GM10248 (cell line): ENCODE measurements around the gene EAPP.
"Not testable (repeated sequence)": the region's sequence is repeated elsewhere in the genome, so short reads cannot be mapped to it uniquely, and the experiment has no call there.

Experiments
- CTCF ChIA-PET: fragments of 300-600 bp; sonication (Branson Sonifier 250); formaldehyde crosslinking; extraction: SDS; loops from one replicate; lab custom pipeline; 2021; ENCODE audit warnings: antibody characterized with exemption; lab: Yijun Ruan, JAX
- POLR2A ChIA-PET: fragments of 350-650 bp; sonication (Branson Sonifier 250); formaldehyde crosslinking; extraction: SDS; loops from one replicate; lab custom pipeline; 2020; ENCODE audit warnings: antibody characterized with exemption; lab: Yijun Ruan, JAX
- DNase-seq: peaks from one replicate; pipeline ENCODE4 v3.0.0; 2012; ENCODE audit errors: extremely low spot score
- TF ChIP-seq, protein P1 (sequence below): IDR thresholded peaks from 2 replicates; pipeline ENCODE4 v1.5.1; 2012; ENCODE audit warnings: mild to moderate bottlenecking, low read depth; ENCODE audit errors: extremely low read depth, missing control alignments, control extremely low read depth

Gene EAPP

DNA sequence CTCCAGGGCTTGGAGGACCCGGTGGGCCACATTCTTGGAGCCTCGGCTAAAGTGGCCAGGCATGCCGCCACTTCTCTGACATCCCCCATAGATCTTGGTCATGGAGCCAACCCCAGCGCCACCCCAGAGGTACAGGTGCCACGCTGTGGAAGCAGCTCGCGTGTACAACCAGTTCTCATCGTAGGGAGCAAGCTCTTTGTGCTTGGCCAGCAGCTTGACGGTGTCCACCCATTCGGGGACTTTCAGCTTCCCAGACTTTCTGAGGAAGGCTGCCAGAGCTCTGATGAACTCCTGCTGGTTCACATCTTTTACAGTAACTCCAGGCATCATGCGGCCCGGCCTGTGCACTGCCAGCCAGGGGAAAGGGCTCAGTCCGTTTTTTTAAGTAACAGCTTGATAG, 29.3 kb upstream of the EAPP start:
- DNase-seq: no peak
- POLR2A ChIA-PET: no interaction called here
- TF ChIP-seq, protein P1, sequence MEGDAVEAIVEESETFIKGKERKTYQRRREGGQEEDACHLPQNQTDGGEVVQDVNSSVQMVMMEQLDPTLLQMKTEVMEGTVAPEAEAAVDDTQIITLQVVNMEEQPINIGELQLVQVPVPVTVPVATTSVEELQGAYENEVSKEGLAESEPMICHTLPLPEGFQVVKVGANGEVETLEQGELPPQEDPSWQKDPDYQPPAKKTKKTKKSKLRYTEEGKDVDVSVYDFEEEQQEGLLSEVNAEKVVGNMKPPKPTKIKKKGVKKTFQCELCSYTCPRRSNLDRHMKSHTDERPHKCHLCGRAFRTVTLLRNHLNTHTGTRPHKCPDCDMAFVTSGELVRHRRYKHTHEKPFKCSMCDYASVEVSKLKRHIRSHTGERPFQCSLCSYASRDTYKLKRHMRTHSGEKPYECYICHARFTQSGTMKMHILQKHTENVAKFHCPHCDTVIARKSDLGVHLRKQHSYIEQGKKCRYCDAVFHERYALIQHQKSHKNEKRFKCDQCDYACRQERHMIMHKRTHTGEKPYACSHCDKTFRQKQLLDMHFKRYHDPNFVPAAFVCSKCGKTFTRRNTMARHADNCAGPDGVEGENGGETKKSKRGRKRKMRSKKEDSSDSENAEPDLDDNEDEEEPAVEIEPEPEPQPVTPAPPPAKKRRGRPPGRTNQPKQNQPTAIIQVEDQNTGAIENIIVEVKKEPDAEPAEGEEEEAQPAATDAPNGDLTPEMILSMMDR: no peak
- CTCF ChIA-PET: no interaction called here

DNA sequence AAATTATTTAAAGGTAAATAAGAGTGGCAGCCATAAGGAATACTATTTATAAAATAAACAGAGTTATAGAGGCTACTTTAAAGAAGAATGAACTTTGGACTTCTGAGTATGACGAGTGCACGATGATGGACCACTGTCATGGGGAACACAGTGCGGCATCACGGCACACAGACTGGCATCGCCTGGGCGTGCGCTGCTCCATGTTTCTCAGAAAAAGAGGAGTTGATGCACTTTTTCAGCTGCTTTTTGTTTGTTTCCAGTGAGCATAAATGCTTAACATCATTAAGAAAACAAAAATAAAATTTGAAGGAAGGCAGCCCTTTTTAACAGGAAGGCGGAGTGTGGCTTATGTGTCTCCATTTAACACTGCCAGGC, 23.3 kb upstream of the EAPP start:
- ChIA-PET POLR2A (no interaction called here), CTCF (no interaction called here)
- DNase-seq: no peak
- TF ChIP-seq, protein P1: no peak

DNA sequence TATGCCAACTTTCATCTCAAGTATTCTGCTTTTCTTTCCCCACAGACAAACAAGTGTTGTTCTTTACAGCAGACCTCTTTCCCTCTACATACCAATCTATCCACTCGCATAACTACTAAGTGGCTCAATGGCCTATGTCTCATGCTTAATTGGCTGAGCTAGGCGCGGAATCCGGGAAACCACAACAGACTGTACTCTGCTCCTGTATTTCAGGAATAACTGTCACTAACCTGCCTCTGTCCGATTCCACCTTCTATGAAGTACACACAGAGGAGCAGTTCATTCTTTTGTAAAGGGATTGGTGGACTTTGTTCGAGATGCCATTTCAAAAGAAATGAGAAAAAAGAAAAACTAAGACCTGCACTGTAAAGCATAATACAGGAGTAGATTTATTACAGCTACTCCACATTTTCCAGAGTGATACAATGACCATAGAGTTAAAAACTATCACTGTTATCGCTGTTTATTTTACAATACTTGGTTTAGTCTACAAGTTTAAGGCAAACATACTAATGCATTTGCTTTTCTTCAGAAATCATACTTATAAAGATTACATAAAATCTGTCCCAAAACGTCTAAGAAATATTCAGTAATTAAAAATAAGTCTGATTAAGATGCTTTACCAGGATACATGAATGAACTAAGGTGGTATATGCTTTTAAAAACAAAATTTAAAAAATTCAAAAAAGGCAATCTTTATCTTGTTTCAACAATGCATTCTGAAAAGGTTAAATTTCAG, 22.7 kb upstream of the EAPP start:
- DNase-seq, CTCF ChIA-PET, POLR2A ChIA-PET: not testable (repeated sequence)

DNA sequence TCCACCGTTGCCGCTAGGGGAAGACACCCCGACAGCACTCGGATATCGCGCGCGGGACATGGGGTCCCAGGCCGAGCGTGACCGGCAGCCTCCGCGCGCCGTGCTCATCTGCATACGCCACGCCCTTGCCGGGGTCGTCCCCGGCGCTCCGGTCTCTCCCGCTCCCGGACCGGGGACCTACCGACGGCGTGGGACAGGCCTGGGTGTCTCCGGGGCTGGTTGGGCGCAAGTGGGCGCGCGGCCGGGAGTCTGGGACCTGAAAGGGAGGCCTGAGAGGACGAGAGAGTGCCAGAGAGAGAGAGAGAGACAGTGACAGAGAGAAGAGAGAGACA, 17.0 kb upstream of the EAPP start:
- POLR2A ChIA-PET, CTCF ChIA-PET, DNase-seq: not testable (repeated sequence)

DNA sequence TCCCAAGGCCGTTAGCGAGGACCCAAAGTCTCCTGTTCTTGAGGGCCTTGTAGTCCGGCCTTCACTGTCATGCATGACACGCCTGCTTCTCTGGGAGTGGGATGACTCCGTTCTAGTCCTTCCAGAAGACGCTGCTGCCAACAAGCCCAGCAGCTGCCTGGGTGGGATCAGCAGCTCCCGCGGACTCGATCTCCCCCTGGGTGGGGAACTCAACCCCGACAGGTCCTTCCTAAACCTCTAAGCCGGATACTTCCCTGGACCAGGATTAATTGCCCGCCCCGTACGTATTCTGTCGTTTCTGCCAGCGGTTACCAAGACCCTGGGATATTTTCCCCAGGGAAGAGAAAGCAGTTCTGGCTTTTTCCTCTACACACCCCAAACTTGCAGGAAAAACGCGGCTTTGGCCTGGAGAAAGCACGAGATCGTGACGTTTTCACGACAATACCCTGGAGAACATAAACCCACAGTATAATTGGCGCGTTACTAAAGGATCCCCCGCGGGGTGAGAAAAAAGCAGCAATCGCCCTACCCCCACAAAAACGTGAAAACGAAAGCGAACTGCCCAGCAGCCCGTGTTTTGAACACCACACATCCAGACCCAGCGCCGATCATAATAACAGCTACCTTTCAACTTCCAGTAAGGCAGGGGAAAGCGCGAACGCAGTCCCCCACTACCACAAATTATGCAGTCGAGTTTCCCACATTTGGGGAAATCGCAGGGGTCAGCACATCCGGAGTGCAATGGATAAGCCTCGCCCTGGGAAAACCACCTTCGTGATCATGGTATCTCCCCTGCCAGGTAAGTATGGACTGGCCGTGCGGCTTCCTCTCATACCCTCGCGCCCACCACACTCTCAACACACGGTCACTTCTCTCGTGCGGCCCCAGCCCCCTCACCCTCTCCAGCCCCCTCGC, 16.3 kb upstream of the EAPP start:
- DNase-seq, CTCF ChIA-PET, POLR2A ChIA-PET: not testable (repeated sequence)

DNA sequence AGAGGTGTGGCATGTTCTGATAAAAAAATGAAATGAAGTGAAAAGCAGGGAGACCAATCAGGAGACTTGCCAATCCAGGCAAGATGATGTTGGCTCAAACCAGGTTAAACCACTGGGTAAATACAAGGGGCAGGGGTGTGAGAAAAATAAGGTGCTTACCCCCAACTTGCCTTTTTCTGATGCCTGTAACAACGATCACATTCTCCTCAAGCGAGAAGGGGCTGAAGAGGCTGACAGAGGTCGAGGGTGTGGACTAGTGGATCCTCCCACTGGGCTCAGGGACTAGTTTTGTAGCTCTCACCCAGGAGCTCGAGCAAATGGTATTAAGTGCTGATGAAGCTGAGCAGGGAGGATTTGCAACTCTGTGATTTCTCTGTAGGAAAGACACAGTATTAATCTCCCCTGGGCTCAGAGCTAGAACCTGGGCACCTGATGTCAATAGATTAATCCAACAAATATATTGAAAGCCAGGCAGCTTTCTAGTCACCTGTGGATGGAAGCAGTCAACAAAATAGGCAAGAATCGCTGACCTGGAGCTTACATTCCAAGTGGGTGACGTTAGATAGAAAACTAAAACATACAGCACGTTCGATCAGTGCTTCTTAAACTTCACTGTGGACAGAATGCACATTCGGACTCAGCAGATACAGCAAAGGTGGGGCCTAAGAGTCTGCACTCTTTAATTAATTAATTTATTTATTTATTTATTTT, 15.2 kb upstream of the EAPP start:
- POLR2A ChIA-PET: interaction anchor here (0.5 to 0.9 kb wide), 3 partner anchors 32 to 343 kb away, joined by 3 to 6 read pairs (median 4); partner anchors contain the start of gene SPTSSA
- CTCF ChIA-PET: no interaction called here
- no peak for DNase-seq
- TF ChIP-seq, protein P1: no peak

DNA sequence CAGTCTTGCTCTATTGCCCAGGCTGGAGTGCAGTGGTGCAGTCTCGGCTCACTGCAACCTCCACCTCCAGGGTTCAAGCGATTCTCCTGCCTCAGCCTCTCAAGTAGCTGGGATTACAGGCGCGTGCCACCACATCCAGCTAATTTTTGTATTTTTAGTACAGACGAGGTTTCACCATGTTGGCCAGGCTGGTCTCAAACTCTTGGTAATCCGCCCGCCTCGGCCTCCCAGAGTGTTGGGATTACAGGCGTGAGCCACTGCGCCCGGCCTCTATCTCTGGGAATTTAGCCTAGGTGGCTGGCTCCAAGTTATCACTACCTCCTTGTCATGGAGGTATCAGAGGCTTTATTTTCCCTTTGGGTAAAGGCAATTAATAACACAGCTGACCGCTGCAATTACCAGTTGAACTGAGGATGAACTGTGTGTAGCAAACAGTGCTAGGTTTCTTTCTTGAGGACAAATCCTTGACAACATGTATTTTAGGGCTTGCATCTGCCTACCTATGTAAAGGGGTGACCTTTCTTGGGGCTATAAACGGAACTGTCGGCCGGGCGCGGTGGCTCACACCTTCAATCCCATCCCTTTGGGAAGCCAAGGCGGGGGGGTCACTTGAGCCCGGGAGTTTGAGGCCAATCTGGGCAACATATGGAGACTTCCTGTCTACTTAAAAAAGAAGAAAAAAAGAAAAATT, 9.9 kb upstream of the EAPP start:
- POLR2A ChIA-PET, DNase-seq, CTCF ChIA-PET: not testable (repeated sequence)

DNA sequence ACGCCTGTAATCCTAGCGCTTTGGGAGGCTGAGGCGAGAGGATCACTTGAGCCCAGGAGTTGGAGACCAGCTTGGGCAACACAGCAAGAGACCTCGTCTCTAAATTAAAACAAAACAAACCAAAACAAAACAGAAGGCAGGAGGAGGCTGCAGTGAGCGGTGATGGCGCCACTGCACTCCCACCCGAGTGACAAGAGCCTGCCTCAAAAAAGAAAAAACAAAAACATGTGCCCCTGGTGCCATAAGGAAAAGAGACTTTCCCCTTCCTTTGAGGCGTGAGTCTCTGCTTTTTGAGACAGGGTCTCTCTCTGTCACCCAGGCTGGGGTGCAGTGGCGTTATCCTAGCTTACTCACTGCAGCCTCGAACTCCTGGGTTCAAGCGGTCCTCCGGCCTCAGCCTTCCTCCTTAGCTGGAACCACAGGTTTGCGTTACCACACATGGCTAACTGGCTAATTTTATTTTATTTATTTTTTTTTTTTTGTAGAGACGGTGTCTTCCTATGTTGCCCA, 9.0 kb upstream of the EAPP start:
- CTCF ChIA-PET: no interaction called here
- POLR2A ChIA-PET: interaction anchor here (0.6 to 0.8 kb wide), 4 partner anchors 18 to 855 kb away, joined by 3 to 7 read pairs (median 4); no protein-coding TSS in a partner anchor
- no peak for DNase-seq
- TF ChIP-seq, protein P1: no peak

DNA sequence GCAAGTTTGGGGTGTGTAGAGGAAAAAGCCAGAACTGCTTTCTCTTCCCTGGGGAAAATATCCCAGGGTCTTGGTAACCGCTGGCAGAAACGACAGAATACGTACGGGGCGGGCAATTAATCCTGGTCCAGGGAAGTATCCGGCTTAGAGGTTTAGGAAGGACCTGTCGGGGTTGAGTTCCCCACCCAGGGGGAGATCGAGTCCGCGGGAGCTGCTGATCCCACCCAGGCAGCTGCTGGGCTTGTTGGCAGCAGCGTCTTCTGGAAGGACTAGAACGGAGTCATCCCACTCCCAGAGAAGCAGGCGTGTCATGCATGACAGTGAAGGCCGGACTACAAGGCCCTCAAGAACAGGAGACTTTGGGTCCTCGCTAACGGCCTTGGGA, 7.6 kb upstream of the EAPP start:
- POLR2A ChIA-PET, CTCF ChIA-PET, DNase-seq: not testable (repeated sequence)

DNA sequence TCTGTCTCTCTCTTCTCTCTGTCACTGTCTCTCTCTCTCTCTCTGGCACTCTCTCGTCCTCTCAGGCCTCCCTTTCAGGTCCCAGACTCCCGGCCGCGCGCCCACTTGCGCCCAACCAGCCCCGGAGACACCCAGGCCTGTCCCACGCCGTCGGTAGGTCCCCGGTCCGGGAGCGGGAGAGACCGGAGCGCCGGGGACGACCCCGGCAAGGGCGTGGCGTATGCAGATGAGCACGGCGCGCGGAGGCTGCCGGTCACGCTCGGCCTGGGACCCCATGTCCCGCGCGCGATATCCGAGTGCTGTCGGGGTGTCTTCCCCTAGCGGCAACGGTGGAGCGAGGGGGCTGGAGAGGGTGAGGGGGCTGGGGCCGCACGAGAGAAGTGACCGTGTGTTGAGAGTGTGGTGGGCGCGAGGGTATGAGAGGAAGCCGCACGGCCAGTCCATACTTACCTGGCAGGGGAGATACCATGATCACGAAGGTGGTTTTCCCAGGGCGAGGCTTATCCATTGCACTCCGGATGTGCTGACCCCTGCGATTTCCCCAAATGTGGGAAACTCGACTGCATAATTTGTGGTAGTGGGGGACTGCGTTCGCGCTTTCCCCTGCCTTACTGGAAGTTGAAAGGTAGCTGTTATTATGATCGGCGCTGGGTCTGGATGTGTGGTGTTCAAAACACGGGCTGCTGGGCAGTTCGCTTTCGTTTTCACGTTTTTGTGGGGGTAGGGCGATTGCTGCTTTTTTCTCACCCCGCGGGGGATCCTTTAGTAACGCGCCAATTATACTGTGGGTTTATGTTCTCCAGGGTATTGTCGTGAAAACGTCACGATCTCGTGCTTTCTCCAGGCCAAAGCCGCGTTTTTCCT, 7.0 kb upstream of the EAPP start:
- POLR2A ChIA-PET, CTCF ChIA-PET, DNase-seq: not testable (repeated sequence)
